ENCODE results near the gene ANKRD52. TPM values are rescaled to one million over a fixed set of nuclear protein-coding genes. Genes with fewer than 3 reads are reported as not detected.

The ANKRD52 gene
- total RNA-seq, 1 donor from 2014 or later, result 67.7 TPM

GRCh38 chr12:56261503-56262232 lies 3.5 kb upstream of the ANKRD52 start:
- Mint-ChIP-seq H3K27me3 (ENCODE audit: unreplicated experiment) (no peaks in the 10 kb centered on the region), H3K27ac (ENCODE audit: unreplicated experiment) (peak overlapping the region; percentile 65), H3K36me3 (ENCODE audit: unreplicated experiment) (no peaks in the 10 kb centered on the region), H3K4me3 (ENCODE audit: unreplicated experiment) (no peak overlapping the region), H3K9me3 (ENCODE audit: unreplicated experiment) (no peaks in the 10 kb centered on the region), H3K4me1 (ENCODE audit: unreplicated experiment) (peaks cover 37% of the 10 kb centered on the region)
- no peak for DNase-seq (ENCODE audit: extremely low spot score, unreplicated experiment)
- TF ChIP-seq, protein P1, sequence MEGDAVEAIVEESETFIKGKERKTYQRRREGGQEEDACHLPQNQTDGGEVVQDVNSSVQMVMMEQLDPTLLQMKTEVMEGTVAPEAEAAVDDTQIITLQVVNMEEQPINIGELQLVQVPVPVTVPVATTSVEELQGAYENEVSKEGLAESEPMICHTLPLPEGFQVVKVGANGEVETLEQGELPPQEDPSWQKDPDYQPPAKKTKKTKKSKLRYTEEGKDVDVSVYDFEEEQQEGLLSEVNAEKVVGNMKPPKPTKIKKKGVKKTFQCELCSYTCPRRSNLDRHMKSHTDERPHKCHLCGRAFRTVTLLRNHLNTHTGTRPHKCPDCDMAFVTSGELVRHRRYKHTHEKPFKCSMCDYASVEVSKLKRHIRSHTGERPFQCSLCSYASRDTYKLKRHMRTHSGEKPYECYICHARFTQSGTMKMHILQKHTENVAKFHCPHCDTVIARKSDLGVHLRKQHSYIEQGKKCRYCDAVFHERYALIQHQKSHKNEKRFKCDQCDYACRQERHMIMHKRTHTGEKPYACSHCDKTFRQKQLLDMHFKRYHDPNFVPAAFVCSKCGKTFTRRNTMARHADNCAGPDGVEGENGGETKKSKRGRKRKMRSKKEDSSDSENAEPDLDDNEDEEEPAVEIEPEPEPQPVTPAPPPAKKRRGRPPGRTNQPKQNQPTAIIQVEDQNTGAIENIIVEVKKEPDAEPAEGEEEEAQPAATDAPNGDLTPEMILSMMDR (IDR thresholded peaks at IDR 0.05), result no peak

- no peak for DNase-seq (ENCODE audit: extremely low spot score, unreplicated experiment)
- no peak overlapping the region for H3K27ac Mint-ChIP-seq (ENCODE audit: unreplicated experiment)
- H3K9me3 Mint-ChIP-seq (ENCODE audit: unreplicated experiment), result no peaks in the 10 kb centered on the region
- TF ChIP-seq, protein P1 (IDR thresholded peaks at IDR 0.05), result no peak
- H3K27me3 Mint-ChIP-seq (ENCODE audit: unreplicated experiment), result no peaks in the 10 kb centered on the region
- H3K36me3 Mint-ChIP-seq (ENCODE audit: unreplicated experiment), result peaks cover 4% of the 10 kb centered on the region
- H3K4me3 Mint-ChIP-seq (ENCODE audit: unreplicated experiment), result no peak overlapping the region
- H3K4me1 Mint-ChIP-seq (ENCODE audit: unreplicated experiment), result peaks cover 39% of the 10 kb centered on the region
Measured at GRCh38 chr12:56260921-56261320, 2.7 kb upstream of the ANKRD52 start.

DNA sequence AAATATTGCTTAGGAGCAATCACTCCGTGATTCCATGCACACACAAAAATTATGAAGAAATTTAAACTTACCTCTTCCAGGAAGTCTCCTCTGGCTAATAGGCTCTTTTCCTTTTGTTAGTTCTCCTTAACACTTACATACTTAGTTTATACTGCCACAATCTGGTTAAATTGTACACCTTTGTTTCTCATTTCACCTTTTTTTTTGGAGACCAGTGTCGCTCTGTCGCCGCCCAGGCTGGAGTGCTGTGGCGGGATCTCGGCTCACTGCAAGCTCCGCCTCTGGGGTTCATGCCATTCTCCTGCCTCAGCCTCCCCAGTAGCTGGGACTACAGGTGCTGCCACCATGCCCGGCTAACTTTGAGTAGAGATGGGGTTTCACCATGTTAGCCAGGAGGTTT lies 2.2 kb upstream of the ANKRD52 start:
- Mint-ChIP-seq H3K36me3 (ENCODE audit: unreplicated experiment) (peaks cover 4% of the 10 kb centered on the region), H3K9me3 (ENCODE audit: unreplicated experiment) (no peaks in the 10 kb centered on the region), H3K4me3 (ENCODE audit: unreplicated experiment) (no peak overlapping the region), H3K27ac (ENCODE audit: unreplicated experiment) (peak overlapping the region; percentile 7), H3K4me1 (ENCODE audit: unreplicated experiment) (peaks cover 35% of the 10 kb centered on the region), H3K27me3 (ENCODE audit: unreplicated experiment) (no peaks in the 10 kb centered on the region)
- DNase-seq (ENCODE audit: extremely low spot score, unreplicated experiment), result no peak
- TF ChIP-seq, protein P1 (IDR thresholded peaks at IDR 0.05), result no peak

GRCh38 chr12:56258820-56259183 lies 618 bp upstream of the ANKRD52 start:
- TF ChIP-seq, protein P1 (IDR thresholded peaks at IDR 0.05), result no peak
- H3K27ac Mint-ChIP-seq (ENCODE audit: unreplicated experiment), result peak overlapping the region; percentile 86

DNA sequence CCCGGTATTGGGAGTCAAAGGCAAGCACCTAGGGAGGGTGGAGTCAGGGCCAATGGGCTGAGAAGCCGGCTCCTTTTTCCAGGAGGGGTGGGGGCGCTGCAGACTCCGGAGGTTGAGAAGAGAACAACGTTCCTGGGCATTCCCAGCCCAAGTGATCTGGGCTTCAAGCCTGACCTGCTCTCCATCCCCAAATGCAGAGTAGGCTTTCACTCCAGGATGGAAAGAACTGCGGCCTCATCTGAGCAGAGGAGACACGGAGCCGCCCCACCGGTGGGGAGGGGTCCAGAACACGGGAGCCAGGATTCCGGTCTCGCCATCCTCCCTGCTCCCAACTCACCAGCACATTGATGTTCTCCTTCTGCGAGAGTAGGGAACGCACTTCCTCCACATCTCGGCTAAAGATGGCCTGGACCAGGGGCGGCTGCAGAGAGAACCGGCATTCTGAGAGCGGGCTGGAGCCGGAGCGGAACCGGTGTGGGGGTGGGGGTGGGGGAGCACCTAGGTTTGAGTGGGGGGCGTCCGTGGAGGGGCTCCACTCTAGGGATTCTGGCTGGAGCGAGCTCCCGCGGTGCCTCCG lies 605 bp downstream of the ANKRD52 start:
- Mint-ChIP-seq H3K9me3 (ENCODE audit: unreplicated experiment) (no peaks in the 10 kb centered on the region), H3K27me3 (ENCODE audit: unreplicated experiment) (no peaks in the 10 kb centered on the region), H3K4me1 (ENCODE audit: unreplicated experiment) (peaks cover 35% of the 10 kb centered on the region), H3K36me3 (ENCODE audit: unreplicated experiment) (peaks cover 21% of the 10 kb centered on the region), H3K27ac (ENCODE audit: unreplicated experiment) (peak overlapping the region; percentile 87), H3K4me3 (ENCODE audit: unreplicated experiment) (peak overlapping the region; percentile 93)
- TF ChIP-seq, protein P1 (IDR thresholded peaks at IDR 0.05), result no peak
- no peak for DNase-seq (ENCODE audit: extremely low spot score, unreplicated experiment)

More at GRCh38 chr12:56258820-56259183, 618 bp upstream of the ANKRD52 start:
- Mint-ChIP-seq H3K4me3 (ENCODE audit: unreplicated experiment) (peak overlapping the region; percentile 72), H3K9me3 (ENCODE audit: unreplicated experiment) (no peaks in the 10 kb centered on the region), H3K36me3 (ENCODE audit: unreplicated experiment) (peaks cover 14% of the 10 kb centered on the region), H3K4me1 (ENCODE audit: unreplicated experiment) (peaks cover 35% of the 10 kb centered on the region), H3K27me3 (ENCODE audit: unreplicated experiment) (no peaks in the 10 kb centered on the region)
- no peak for DNase-seq (ENCODE audit: extremely low spot score, unreplicated experiment)

Measured in osteocyte (in vitro differentiated cells).